Right lobe of liver (tissue), 4 donors: ENCODE measurements around the gene MBNL3.

Experiments used
- CTCF ChIP-seq, 4 donors: fragments of 200-600 bp in 3 of 4; fragments of 450-650 bp in 1 of 4; IDR thresholded peaks; one replicate each; pipeline versions ENCODE4 v1.5.1 to v1.8.0; 2016 to 2022; ENCODE audit warnings: antibody characterized with exemption in 4 of 4, mild to moderate bottlenecking in 2 of 4
- POLR2A ChIP-seq: fragments of 450-650 bp; IDR thresholded peaks from one replicate; pipeline ENCODE4 v1.6.1; 2017; ENCODE audit warnings: antibody characterized with exemption, mild to moderate bottlenecking
- donor health status: DM: no; HTN: no; CAD: no.
- donor health status: DM: no; HTN: no; CAD: no.
- donor health status: DM: no; HTN: yes; CAD: no.

GRCh38 chrX:132413459-132413858 is 75.4 kb downstream of the MBNL3 start:
- TF ChIP-seq POLR2A = peak; percentile 68
- TF ChIP-seq CTCF (IDR thresholded peaks at IDR 0.05) = peak; percentile 9 to 42 (median 24)
